GM21515 (cell line): Measurements from ENCODE around the gene PPP4C.

Experiments used
- ATAC-seq: cut with Tn5 transposase; IDR thresholded peaks from one replicate; pipeline ENCODE4 v1.9.1; 2021; ENCODE audit not compliant: unreplicated experiment

PPP4C gene

GRCh38 chr16:30079480-30079879, 3.7 kb downstream of the PPP4C start:
- no peak for ATAC-seq

GRCh38 chr16:30082545-30083090, 6.8 kb downstream of the PPP4C start:
- no peak for ATAC-seq

DNA sequence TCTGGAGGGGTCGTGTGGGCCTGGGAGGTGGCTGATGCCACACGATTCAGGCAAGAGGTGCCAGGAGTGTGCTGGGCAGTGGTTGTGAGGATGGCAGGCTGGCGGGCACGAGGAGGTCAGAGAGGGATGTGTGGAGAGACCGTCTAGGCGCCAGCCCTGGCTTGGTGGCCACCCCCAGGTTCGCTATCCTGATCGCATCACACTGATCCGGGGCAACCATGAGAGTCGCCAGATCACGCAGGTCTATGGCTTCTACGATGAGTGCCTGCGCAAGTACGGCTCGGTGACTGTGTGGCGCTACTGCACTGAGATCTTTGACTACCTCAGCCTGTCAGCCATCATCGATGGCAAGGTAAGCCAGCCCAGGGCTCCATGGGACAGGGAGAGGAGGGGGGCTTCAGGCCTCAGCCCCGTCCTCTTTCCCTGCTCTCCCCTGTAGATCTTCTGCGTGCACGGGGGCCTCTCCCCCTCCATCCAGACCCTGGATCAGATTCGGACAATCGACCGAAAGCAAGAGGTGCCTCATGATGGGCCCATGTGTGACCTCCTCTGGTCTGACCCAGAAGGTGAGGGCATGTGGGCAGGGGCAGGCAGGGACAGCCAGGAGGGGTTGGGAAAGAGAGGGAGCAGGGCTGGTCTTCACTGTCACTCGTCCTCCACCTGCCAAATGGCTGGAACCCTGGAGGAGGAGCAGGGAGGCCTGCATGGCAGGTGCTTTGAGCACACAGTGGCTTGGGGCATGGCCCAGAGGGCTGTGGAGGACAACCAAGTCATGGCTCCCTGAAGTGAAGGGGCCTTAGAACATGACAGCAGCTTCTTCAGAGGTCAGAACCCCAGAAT, 7.6 kb downstream of the PPP4C start:
- no peak for ATAC-seq

- no peak for ATAC-seq
These were observed 8.5 kb downstream of the PPP4C start for GRCh38 chr16:30084096-30084815.

DNA sequence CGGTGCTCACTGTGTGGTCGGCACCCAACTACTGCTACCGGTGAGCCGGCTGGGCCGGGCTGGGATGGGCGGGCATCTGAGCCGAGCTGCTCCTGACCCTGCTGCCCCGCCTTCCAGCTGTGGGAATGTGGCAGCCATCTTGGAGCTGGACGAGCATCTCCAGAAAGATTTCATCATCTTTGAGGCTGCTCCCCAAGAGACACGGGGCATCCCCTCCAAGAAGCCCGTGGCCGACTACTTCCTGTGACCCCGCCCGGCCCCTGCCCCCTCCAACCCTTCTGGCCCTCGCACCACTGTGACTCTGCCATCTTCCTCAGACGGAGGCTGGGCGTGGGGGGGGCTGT, 9.0 kb downstream of the PPP4C start:
- ATAC-seq = no peak

GRCh38 chr16:30085247-30085646, 9.5 kb downstream of the PPP4C start:
- ATAC-seq = no peak

DNA sequence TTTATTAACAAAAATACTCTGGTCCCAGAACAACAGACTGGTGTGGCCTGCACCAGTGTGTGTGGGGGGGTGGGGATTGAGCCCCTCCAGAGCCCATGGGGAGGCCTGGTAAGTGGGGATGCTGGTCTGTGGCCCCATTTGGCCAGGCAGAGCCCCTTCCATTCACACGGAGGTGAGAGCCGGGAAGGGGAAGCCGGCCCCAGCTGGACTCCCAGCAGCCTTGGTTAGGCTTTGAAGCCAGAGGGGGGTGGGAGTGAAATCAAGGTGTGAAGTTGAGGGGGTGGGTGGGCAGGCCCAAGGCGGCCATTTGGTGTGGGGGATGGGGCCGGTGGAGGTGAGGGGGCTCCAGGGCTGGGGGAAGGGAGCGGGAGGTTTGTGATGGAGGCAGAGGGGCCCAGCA, 10.0 kb downstream of the PPP4C start:
- ATAC-seq = no peak

DNA sequence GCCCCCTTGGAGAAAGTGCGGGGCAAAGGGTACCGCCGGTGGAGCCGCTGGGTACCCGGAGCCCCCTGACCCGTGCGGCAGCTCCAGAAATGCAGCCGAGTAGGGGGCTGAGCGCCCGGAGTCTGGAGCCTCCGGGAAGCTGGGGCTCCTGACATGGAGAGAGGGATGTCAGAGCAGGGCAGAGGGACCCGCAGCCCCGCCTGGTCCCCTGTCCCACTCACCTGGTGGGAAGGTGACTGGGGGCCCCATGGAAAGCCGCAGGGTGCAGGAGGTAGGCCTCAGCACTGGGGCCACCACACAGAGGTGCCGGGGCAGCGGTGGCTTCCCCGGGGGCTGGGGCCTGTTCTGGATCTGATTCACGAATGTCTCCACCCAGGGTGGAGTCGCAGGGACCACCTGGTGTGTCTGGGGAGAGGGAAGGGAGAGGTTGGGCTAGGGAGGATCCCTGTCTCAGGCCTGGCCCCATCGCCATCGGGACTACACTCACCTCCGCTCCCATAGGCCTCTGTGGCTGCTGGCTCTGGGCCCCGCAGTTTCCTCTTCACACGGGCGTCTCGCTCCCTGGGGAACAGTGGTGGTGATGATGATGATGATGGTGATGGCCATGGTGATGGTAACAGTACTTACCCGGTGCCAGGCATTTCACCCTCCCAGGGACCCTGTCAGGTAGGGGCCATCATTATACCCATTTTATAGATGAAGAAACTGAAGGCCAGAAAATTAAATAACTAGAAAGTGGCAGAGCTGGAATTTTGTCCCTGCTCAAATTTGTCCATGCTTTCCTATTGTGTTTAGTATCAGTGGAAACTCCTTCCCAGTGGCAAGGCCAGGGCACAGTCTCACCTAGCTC, 10.7 kb downstream of the PPP4C start:
- no peak for ATAC-seq

DNA sequence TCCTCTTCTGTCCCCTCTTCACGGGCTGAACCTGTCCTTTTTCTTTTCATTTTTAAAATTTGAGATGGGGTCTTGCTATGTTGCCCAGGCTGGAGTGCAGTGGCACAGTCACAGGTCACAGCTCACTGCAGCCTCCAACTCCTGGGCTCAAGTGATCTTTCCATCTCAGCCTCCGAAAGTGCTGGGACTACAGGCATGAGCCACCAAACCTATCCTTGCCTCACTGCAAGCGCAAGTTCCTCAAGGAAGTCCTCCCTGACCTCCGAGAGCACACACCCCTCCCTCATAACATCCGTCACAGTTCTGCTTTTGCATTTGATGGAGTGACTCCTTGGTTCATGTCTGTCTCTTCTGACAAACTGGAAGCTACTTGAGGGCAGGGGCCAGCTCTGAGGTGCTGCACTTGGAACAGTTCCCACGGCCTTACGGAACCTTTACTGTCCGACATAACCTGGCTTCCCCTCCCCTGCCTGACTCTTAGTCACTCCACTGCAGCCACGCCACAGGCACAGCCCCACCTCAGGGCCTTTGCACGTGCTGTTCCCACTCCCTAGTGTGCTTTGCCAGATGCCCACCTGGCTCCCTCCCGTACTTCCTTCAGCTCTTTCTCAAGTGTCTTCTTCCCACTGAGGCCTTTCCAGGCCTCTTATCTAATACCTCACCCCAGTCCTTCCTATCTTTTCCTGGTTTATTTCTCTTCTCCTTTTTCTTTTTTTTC, 11.5 kb downstream of the PPP4C start:
- no peak for ATAC-seq

GRCh38 chr16:30088237-30088831, 12.5 kb downstream of the PPP4C start:
- ATAC-seq = no peak

- no peak for ATAC-seq
These were observed 13.2 kb downstream of the PPP4C start for GRCh38 chr16:30088832-30089624.

- no peak for ATAC-seq
These were observed 15.0 kb downstream of the PPP4C start for GRCh38 chr16:30090610-30091331.

DNA sequence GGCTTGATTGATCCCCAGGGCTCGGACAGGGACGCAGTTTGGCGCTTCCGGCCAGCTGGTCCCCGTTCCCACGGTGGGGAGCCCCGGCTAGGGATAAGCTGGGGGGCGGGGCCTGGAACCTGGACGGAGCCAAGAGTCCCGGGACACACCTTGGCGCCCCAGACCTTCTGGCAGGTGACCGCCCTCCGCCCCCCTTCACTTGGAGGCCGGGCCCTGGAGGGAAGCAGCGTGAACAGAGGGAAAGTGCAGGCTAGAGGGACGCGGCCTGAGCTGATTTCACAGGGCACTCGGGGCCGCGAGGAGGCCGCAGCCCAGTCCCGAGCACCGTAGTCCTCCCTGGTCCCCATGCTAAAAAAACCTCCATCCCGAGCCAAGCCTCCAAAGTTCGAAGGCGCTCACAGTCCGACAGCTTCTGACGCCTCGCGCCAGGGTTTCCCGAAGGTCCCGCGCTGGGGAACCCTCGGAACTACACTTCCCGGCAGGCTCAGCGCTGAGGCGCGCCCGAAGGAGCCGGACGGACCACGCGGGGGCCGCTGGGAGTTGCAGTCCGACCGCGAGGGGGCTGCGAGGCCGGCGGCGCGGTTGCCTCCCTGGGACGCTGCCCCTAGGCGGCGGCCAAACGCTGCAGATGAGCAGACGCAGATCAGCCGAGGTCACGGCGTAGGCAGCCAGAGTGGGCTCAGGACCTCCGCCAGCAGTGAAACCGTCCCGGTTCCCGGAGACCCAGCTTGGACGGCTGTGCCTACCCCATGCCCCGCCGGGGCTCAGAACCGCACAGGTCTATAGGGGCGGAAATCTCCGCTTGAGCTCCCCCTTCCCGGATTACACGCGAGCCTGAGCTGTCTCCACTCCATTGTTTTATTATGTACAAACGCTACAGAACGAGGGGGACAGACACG, 15.9 kb downstream of the PPP4C start, which contains the start of gene TBX6:
TBX6 (minus strand) TSS at position 451 of the 899 bp plus-strand sequence. CDS start 731 bp downstream, outside the sequence.
- ATAC-seq = peak; percentile 61

DNA sequence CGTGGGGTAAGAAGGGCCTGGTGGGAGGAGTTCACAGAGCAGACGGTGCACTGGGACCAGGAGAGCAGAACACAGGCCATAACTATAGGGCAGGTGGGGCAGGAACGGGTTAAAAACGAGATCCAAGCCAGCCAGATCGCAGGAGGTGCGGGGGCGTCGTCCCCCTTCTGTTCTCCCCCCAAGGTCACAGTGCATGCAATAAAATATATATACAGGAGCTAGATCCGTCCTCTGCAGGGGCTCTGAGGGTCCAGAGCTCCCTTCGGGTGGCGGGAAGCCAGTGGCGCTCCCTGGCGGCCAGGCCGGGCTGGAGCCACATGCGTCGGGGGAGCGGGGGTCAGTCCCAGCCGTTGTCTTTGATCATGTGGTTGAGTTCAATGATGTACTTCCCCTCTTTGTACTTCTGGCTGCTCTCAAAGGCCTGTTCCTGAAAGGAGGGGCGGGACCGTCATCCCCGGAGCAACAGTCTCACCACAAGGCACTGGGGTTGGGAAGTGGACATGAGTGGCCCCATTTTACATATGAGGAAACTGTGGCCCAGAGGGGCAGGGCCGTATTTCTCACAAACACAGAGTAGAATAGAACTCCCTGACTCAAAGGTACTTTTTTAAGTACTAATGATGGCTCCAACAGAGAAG, 16.7 kb downstream of the PPP4C start:
- peak; percentile 49 for ATAC-seq

GRCh38 chr16:30094541-30095165, 18.9 kb downstream of the PPP4C start:
- ATAC-seq = no peak

DNA sequence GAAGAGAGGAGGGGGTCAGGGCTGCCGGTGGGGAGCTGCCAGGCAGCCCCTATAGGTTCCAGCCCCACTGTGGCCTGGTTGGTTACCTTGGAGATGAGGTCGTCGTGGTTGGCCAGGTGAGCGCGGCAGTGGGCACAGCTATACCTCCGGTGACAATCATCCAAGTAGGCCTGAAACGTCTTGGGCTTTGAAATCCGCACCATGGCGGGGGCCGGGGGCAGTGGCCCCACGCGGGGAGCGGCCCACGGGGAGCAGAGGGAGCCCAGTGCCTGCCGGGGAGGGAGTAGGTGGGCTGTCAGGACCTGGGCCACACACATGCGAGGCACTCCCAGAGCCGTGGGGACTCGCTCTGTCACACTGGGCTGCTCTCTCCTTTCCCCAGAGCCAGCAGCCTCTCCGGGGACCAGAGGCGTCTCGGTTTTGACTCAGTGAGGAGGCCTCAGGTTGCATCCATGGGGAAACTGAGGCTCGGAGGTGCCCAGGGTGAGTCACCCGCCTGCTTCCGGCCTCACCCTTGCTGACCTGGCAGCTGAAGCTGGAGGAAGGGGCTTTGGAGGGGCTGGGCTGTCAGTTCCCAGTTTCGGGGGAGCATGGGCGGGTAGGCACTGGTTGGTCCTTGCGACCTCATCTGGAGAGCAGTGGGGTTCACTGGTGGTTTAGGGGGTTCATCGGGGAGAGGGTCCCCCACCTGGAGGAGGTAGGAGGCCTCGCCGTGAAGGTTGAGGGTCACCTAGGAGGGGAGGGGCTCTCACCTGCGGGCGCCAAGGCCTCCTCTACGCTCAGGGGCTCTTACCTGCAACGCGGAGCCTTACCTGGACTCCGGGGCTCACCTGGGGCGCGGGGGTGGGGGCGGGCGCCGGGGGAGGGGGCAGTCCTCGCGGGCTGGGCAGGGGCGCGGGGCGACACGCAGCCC, 19.6 kb downstream of the PPP4C start:
- ATAC-seq = no peak
